ENCODE measurements around the gene REXO2.

REXO2 gene

DNA sequence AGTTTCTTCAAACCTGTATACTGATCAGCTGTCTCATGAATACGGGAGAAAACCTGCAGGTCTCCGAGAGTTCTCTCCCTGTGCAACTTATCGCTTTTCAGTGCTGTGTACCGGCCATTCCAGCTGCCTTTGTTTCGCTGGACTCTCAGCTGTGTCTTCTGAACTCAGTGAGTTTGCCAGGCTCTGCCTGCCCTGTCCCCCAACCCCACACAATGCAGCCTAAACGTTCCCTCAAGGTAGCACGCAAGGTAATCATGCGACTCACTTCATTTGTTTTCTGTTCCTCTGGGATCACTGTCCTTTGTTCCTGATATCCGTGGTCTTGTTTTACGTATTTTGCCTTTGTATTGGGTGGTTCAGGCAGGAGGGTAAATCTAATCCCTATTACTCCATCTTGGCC lies 25.3 kb upstream of the REXO2 start:
- H3K14ac ChIP-seq (ENCODE audit: low read length in 2 of 2): peak overlapping the region in 1 of 2 experiments; percentile 32
- no peak overlapping the region for H2BK5ac ChIP-seq (ENCODE audit: low read depth, low read length, poor library complexity, severe bottlenecking)
- H3K23ac ChIP-seq (ENCODE audit: low read length in 2 of 2): no peak overlapping the region
- no peak overlapping the region for H3K9ac ChIP-seq (ENCODE audit: low read length)
- no peak for DNase-seq
- no peak overlapping the region for H2AFZ ChIP-seq (ENCODE audit: low read depth, low read length)
- H3K9me3 ChIP-seq (ENCODE audit: control insufficient read depth, low read length): no peaks in the 10 kb centered on the region
- H3K27me3 ChIP-seq (ENCODE audit: control insufficient read depth in 1 of 2, insufficient read depth in 1 of 2, low read length in 2 of 2): no peaks in the 10 kb centered on the region
- no peak overlapping the region for H3K4me3 ChIP-seq (ENCODE audit: insufficient read depth in 1 of 2, low read depth in 1 of 2, low read length in 2 of 2)
- H3K18ac ChIP-seq (ENCODE audit: low read depth in 1 of 2, low read length in 2 of 2): peak overlapping the region in 1 of 2 experiments; percentile 12
- H2BK12ac ChIP-seq (ENCODE audit: low read length in 2 of 2): no peak overlapping the region
- H4K91ac ChIP-seq (ENCODE audit: low read length): no peak overlapping the region
- H3K4me1 ChIP-seq (ENCODE audit: control insufficient read depth, insufficient read depth, low read depth, low read length): peaks cover 2% of the 10 kb centered on the region
- H2BK15ac ChIP-seq (ENCODE audit: low read depth, poor library complexity, severe bottlenecking): no peak overlapping the region
- H2AK5ac ChIP-seq (ENCODE audit: low read length, severe bottlenecking): peak overlapping the region; percentile 38
- peaks cover 24 to 32% of the 10 kb centered on the region in 2 experiments for H3K36me3 ChIP-seq (ENCODE audit: control insufficient read depth in 1 of 2, insufficient read depth in 2 of 2, low read depth in 1 of 2, low read length in 2 of 2)
- no peak overlapping the region for H2BK120ac ChIP-seq (ENCODE audit: low read depth, low read length)
- H3K27ac ChIP-seq (ENCODE audit: low read length, poor library complexity, severe bottlenecking): no peak overlapping the region
- H3K4ac ChIP-seq (ENCODE audit: low read depth in 1 of 2, low read length in 2 of 2): peak overlapping the region in 1 of 2 experiments; percentile 39
- peaks cover 9% of the 10 kb centered on the region for H3K79me1 ChIP-seq (replicated peaks; ENCODE audit: low read length, poor library complexity, severe bottlenecking)
- WGBS: 98% methylated on average over 10 of the region's 10 CpGs
- H3K4me2 ChIP-seq (ENCODE audit: low read length, poor library complexity, severe bottlenecking): no peak overlapping the region
- H4K8ac ChIP-seq (ENCODE audit: low read length): no peak overlapping the region

DNA sequence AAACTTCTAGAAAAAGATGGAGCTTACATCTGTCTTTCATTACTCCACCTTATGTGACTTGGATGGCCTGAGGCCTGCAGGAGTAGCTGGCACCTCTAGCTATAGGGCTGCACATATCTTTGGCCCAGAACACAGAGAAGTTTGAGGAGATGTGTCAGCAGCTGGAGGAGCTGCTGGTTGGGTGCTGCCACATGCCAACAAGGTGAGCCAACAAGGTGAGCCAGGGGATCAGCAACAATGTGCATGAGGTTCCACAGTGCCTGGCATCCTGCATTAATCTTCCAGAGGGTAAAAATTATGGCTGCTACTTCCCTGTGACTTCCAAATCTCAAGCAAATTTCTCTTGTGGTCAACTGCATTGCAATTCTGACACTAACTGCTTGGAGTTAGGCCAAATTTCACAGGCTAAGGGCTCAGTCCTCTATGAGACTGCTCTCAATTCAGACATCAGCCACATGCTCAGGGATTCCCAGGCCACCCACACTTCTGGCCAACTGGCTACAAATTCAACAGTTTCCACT lies 22.8 kb upstream of the REXO2 start:
- H3K4me1 ChIP-seq (ENCODE audit: control insufficient read depth, insufficient read depth, low read depth, low read length): peaks cover 2% of the 10 kb centered on the region
- H2BK12ac ChIP-seq (ENCODE audit: low read length in 2 of 2): no peak overlapping the region
- H4K8ac ChIP-seq (ENCODE audit: low read length): no peak overlapping the region
- no peak overlapping the region for H2BK15ac ChIP-seq (ENCODE audit: low read depth, poor library complexity, severe bottlenecking)
- H4K91ac ChIP-seq (ENCODE audit: low read length): no peak overlapping the region
- H3K18ac ChIP-seq (ENCODE audit: low read depth in 1 of 2, low read length in 2 of 2): no peak overlapping the region
- H3K27me3 ChIP-seq (ENCODE audit: control insufficient read depth in 1 of 2, insufficient read depth in 1 of 2, low read length in 2 of 2): no peaks in the 10 kb centered on the region
- peak; percentile 59 for DNase-seq
- no peak overlapping the region for H2BK5ac ChIP-seq (ENCODE audit: low read depth, low read length, poor library complexity, severe bottlenecking)
- no peak overlapping the region for H3K14ac ChIP-seq (ENCODE audit: low read length in 2 of 2)
- H3K9ac ChIP-seq (ENCODE audit: low read length): no peak overlapping the region
- no peak overlapping the region for H3K4ac ChIP-seq (ENCODE audit: low read depth in 1 of 2, low read length in 2 of 2)
- H3K36me3 ChIP-seq (ENCODE audit: control insufficient read depth in 1 of 2, insufficient read depth in 2 of 2, low read depth in 1 of 2, low read length in 2 of 2): peaks cover 17 to 19% of the 10 kb centered on the region in 2 experiments
- no peak overlapping the region for H3K27ac ChIP-seq (ENCODE audit: low read length, poor library complexity, severe bottlenecking)
- no peak overlapping the region for H2BK120ac ChIP-seq (ENCODE audit: low read depth, low read length)
- no peak overlapping the region for H3K4me2 ChIP-seq (ENCODE audit: low read length, poor library complexity, severe bottlenecking)
- no peak overlapping the region for H2AFZ ChIP-seq (ENCODE audit: low read depth, low read length)
- H3K4me3 ChIP-seq (ENCODE audit: insufficient read depth in 1 of 2, low read depth in 1 of 2, low read length in 2 of 2): no peak overlapping the region
- no peak overlapping the region for H2AK5ac ChIP-seq (ENCODE audit: low read length, severe bottlenecking)
- peak overlapping the region in 1 of 2 experiments; percentile 50 for H3K23ac ChIP-seq (ENCODE audit: low read length in 2 of 2)
- no peaks in the 10 kb centered on the region for H3K9me3 ChIP-seq (ENCODE audit: control insufficient read depth, low read length)
- peaks cover 8% of the 10 kb centered on the region for H3K79me1 ChIP-seq (replicated peaks; ENCODE audit: low read length, poor library complexity, severe bottlenecking)

DNA sequence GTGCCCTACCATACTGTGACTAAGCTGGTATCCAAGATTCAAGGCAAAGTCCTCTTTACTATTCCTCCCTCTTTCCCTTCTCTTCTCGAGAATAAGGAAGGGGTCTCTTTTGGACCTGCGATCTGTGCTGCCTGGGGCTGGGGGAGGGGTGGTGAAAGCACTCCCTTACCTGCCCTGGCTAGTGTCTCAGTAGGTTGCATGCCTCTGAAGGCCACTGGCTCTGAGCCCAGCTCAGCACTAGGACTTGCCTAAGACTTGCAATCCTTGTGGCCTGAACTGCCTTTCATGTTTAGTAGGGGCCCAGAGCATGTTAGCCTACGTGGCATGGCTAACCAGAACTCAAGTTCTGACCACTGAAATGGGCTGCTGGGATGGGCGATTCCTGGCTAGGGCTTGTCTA lies 13.0 kb upstream of the REXO2 start:
- no peak overlapping the region for H3K4me3 ChIP-seq (ENCODE audit: insufficient read depth in 1 of 2, low read depth in 1 of 2, low read length in 2 of 2)
- no peak overlapping the region for H3K18ac ChIP-seq (ENCODE audit: low read depth in 1 of 2, low read length in 2 of 2)
- no peak overlapping the region for H3K9ac ChIP-seq (ENCODE audit: low read length)
- no peaks in the 10 kb centered on the region for H3K27me3 ChIP-seq (ENCODE audit: control insufficient read depth in 1 of 2, insufficient read depth in 1 of 2, low read length in 2 of 2)
- H3K23ac ChIP-seq (ENCODE audit: low read length in 2 of 2): no peak overlapping the region
- H3K27ac ChIP-seq (ENCODE audit: low read length, poor library complexity, severe bottlenecking): no peak overlapping the region
- H2BK15ac ChIP-seq (ENCODE audit: low read depth, poor library complexity, severe bottlenecking): no peak overlapping the region
- no peaks in the 10 kb centered on the region for H3K79me1 ChIP-seq (replicated peaks; ENCODE audit: low read length, poor library complexity, severe bottlenecking)
- H4K8ac ChIP-seq (ENCODE audit: low read length): no peak overlapping the region
- H2BK12ac ChIP-seq (ENCODE audit: low read length in 2 of 2): no peak overlapping the region
- no peaks in the 10 kb centered on the region for H3K4me1 ChIP-seq (ENCODE audit: control insufficient read depth, insufficient read depth, low read depth, low read length)
- peaks cover 5 to 13% of the 10 kb centered on the region in 2 experiments for H3K36me3 ChIP-seq (ENCODE audit: control insufficient read depth in 1 of 2, insufficient read depth in 2 of 2, low read depth in 1 of 2, low read length in 2 of 2)
- WGBS: 98% methylated on average over 4 of the region's 4 CpGs
- no peak overlapping the region for H2AFZ ChIP-seq (ENCODE audit: low read depth, low read length)
- H3K4ac ChIP-seq (ENCODE audit: low read depth in 1 of 2, low read length in 2 of 2): no peak overlapping the region
- H4K91ac ChIP-seq (ENCODE audit: low read length): no peak overlapping the region
- H2AK5ac ChIP-seq (ENCODE audit: low read length, severe bottlenecking): no peak overlapping the region
- H3K4me2 ChIP-seq (ENCODE audit: low read length, poor library complexity, severe bottlenecking): no peak overlapping the region
- no peak overlapping the region for H3K14ac ChIP-seq (ENCODE audit: low read length in 2 of 2)
- no peaks in the 10 kb centered on the region for H3K9me3 ChIP-seq (ENCODE audit: control insufficient read depth, low read length)
- H2BK120ac ChIP-seq (ENCODE audit: low read depth, low read length): no peak overlapping the region
- DNase-seq: no peak
- H2BK5ac ChIP-seq (ENCODE audit: low read depth, low read length, poor library complexity, severe bottlenecking): no peak overlapping the region

DNA sequence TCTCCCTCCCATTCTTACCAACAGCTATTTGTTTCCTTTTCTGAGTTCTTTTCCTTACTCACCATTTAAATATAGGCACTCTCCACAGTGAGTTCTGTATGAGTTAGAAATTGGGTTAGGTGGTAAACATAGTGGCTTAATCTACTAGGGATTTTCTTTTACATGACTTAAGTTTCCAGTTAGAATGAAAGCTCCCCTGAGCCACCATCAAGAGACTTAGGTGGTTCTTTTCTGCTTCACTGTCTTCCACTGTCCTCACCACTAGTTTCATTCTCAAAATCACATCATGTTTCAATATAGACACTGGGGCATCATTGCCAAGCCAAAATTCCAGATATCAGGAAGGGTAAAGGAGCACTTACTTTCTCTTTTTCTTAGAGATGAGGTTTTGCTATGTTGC lies 9.0 kb upstream of the REXO2 start:
- H3K79me1 ChIP-seq (replicated peaks; ENCODE audit: low read length, poor library complexity, severe bottlenecking): no peaks in the 10 kb centered on the region
- no peaks in the 10 kb centered on the region for H3K4me1 ChIP-seq (ENCODE audit: control insufficient read depth, insufficient read depth, low read depth, low read length)
- no peak overlapping the region for H3K18ac ChIP-seq (ENCODE audit: low read depth in 1 of 2, low read length in 2 of 2)
- H3K4me3 ChIP-seq (ENCODE audit: insufficient read depth in 1 of 2, low read depth in 1 of 2, low read length in 2 of 2): no peak overlapping the region
- H4K91ac ChIP-seq (ENCODE audit: low read length): no peak overlapping the region
- H2BK12ac ChIP-seq (ENCODE audit: low read length in 2 of 2): no peak overlapping the region
- no peak overlapping the region for H3K14ac ChIP-seq (ENCODE audit: low read length in 2 of 2)
- H3K23ac ChIP-seq (ENCODE audit: low read length in 2 of 2): no peak overlapping the region
- H3K9ac ChIP-seq (ENCODE audit: low read length): no peak overlapping the region
- H2AK5ac ChIP-seq (ENCODE audit: low read length, severe bottlenecking): no peak overlapping the region
- H3K36me3 ChIP-seq (ENCODE audit: control insufficient read depth in 1 of 2, insufficient read depth in 2 of 2, low read depth in 1 of 2, low read length in 2 of 2): peaks cover 3 to 16% of the 10 kb centered on the region in 2 experiments
- H3K9me3 ChIP-seq (ENCODE audit: control insufficient read depth, low read length): no peaks in the 10 kb centered on the region
- no peak overlapping the region for H2BK5ac ChIP-seq (ENCODE audit: low read depth, low read length, poor library complexity, severe bottlenecking)
- H3K27ac ChIP-seq (ENCODE audit: low read length, poor library complexity, severe bottlenecking): no peak overlapping the region
- no peaks in the 10 kb centered on the region for H3K27me3 ChIP-seq (ENCODE audit: control insufficient read depth in 1 of 2, insufficient read depth in 1 of 2, low read length in 2 of 2)
- no peak overlapping the region for H3K4me2 ChIP-seq (ENCODE audit: low read length, poor library complexity, severe bottlenecking)
- no peak overlapping the region for H4K8ac ChIP-seq (ENCODE audit: low read length)
- DNase-seq: no peak
- no peak overlapping the region for H2AFZ ChIP-seq (ENCODE audit: low read depth, low read length)
- H2BK15ac ChIP-seq (ENCODE audit: low read depth, poor library complexity, severe bottlenecking): no peak overlapping the region
- no peak overlapping the region for H3K4ac ChIP-seq (ENCODE audit: low read depth in 1 of 2, low read length in 2 of 2)
- no peak overlapping the region for H2BK120ac ChIP-seq (ENCODE audit: low read depth, low read length)
